ENCODE data around the gene TMTC2.

TMTC2 gene

GRCh38 chr12:83153177-83153576, 466.5 kb downstream of the TMTC2 start:
- DNase-seq (ENCODE audit: low spot score) = peak; percentile 18
- TF ChIP-seq CTCF (IDR thresholded peaks at IDR 0.05; ENCODE audit: extremely low read depth, missing control alignments) = no peak

- no peak for TF ChIP-seq CTCF (IDR thresholded peaks at IDR 0.05; ENCODE audit: extremely low read depth, missing control alignments)
- no peak for DNase-seq (ENCODE audit: low spot score)
Measured at GRCh38 chr12:83156815-83157214, 470.1 kb downstream of the TMTC2 start.

GRCh38 chr12:83157604-83158003, 470.9 kb downstream of the TMTC2 start:
- no peak for TF ChIP-seq CTCF (IDR thresholded peaks at IDR 0.05; ENCODE audit: extremely low read depth, missing control alignments)
- no peak for DNase-seq (ENCODE audit: low spot score)

GRCh38 chr12:83158613-83159207, 472.0 kb downstream of the TMTC2 start:
- no peak for DNase-seq (ENCODE audit: low spot score)
- no peak for TF ChIP-seq CTCF (IDR thresholded peaks at IDR 0.05; ENCODE audit: extremely low read depth, missing control alignments)

GRCh38 chr12:83161456-83161855, 474.8 kb downstream of the TMTC2 start:
- TF ChIP-seq CTCF (IDR thresholded peaks at IDR 0.05; ENCODE audit: extremely low read depth, missing control alignments) = no peak
- DNase-seq (ENCODE audit: low spot score) = no peak

GRCh38 chr12:83168751-83169150, 482.0 kb downstream of the TMTC2 start:
- no peak for DNase-seq (ENCODE audit: low spot score)
- TF ChIP-seq CTCF (IDR thresholded peaks at IDR 0.05; ENCODE audit: extremely low read depth, missing control alignments) = no peak

GRCh38 chr12:83172441-83172840, 485.7 kb downstream of the TMTC2 start:
- TF ChIP-seq CTCF (IDR thresholded peaks at IDR 0.05; ENCODE audit: extremely low read depth, missing control alignments) = no peak
- DNase-seq (ENCODE audit: low spot score) = no peak
